ENCODE measurements around the gene C1RL. TPM values are rescaled to one million over a fixed set of nuclear protein-coding genes. Genes with fewer than 3 reads are reported as not detected.

The C1RL gene
- total and polyA plus RNA-seq, 8 donors = 55.4 to 72.7 (median 63.8) TPM

DNA sequence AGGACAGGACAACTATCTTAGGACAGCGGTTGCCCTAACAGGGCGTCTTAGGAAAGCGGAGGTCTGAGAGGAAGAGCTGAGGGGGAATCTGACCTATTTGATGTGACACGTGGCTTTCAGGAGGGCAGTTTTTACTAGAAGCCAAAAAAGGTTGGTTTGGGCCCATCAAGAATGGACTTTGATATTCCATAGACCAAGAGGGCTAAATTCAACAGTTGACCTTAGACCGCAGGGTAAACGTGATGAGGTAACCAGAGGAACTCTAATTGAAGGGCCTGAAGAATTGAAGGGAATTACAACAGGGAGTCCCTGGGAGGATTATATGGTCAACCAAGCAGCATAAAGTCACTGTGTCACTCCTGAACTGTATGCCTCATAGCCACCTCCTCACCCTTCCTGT lies 37.0 kb downstream of the C1RL start:
- ATAC-seq (no peak), DNase-seq (no peak)
- Histone ChIP-seq H3K9me3 (no peaks in the 10 kb centered on the region), H3K36me3 (peaks cover 0 to 16% of the 10 kb centered on the region in 2 donors), H3K27ac (no peak overlapping the region), H3K4me1 (peaks cover 0 to 4% of the 10 kb centered on the region in 2 donors), H3K4me3 (no peak overlapping the region), H3K27me3 (no peaks in the 10 kb centered on the region)
- intact Hi-C loops (cut with DNase I) = no loop called here
- TF ChIP-seq, protein P1, sequence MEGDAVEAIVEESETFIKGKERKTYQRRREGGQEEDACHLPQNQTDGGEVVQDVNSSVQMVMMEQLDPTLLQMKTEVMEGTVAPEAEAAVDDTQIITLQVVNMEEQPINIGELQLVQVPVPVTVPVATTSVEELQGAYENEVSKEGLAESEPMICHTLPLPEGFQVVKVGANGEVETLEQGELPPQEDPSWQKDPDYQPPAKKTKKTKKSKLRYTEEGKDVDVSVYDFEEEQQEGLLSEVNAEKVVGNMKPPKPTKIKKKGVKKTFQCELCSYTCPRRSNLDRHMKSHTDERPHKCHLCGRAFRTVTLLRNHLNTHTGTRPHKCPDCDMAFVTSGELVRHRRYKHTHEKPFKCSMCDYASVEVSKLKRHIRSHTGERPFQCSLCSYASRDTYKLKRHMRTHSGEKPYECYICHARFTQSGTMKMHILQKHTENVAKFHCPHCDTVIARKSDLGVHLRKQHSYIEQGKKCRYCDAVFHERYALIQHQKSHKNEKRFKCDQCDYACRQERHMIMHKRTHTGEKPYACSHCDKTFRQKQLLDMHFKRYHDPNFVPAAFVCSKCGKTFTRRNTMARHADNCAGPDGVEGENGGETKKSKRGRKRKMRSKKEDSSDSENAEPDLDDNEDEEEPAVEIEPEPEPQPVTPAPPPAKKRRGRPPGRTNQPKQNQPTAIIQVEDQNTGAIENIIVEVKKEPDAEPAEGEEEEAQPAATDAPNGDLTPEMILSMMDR (IDR thresholded peaks at IDR 0.05) = no peak

DNA sequence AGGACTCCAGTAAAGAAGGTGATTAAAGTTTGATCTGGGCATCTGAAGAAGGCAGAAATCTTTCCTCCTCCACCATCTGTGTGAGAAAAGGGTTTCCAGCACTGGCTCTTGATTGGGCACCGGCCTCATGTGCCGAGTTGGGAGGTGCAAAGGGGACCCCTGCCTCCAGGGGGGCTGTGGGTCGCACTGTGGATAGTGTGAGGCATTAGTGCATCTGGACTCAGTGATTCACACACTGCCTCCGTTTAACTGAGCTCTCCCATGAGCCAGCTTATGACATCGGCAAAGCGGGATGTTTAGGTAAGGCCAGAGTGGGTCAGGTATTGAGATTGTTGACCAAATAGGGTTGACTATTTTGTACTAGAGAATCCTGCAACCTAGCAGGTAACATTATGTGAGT lies 39.6 kb downstream of the C1RL start:
- H3K27ac ChIP-seq = no peak overlapping the region
- intact Hi-C loops (cut with DNase I) = no loop called here
- H3K9me3 ChIP-seq = no peaks in the 10 kb centered on the region
- peaks cover 0 to 27% of the 10 kb centered on the region in 2 donors for H3K36me3 ChIP-seq
- H3K4me3 ChIP-seq = no peak overlapping the region
- H3K4me1 ChIP-seq = peaks cover 0 to 4% of the 10 kb centered on the region in 2 donors
- TF ChIP-seq, protein P1 (IDR thresholded peaks at IDR 0.05) = no peak
- DNase-seq = no peak
- no peak for ATAC-seq
- no peaks in the 10 kb centered on the region for H3K27me3 ChIP-seq

DNA sequence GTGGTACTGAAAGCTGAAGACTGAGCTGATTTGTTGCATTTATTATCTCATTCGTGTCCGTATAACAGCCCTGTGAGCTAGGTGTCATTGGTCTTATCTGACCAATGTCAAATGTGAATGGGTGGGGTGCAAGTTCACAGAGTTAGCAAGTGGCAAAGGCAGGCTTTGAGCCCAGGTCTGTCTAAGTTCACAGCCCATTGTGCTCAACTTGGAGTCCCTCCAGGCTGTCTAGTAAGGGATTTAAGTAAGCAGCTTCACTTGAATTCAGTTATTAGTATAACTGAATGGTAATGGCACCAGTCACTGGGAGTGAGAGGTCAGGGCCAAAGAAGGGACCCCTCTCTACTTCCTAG lies 40.0 kb downstream of the C1RL start:
- no peak overlapping the region for H3K4me3 ChIP-seq
- TF ChIP-seq, protein P1 (IDR thresholded peaks at IDR 0.05) = no peak
- no peak overlapping the region for H3K27ac ChIP-seq
- peaks cover 0 to 4% of the 10 kb centered on the region in 2 donors for H3K4me1 ChIP-seq
- no peak for DNase-seq
- no peaks in the 10 kb centered on the region for H3K27me3 ChIP-seq
- peak; percentile 12 for ATAC-seq
- no peaks in the 10 kb centered on the region for H3K9me3 ChIP-seq
- intact Hi-C loops (cut with DNase I) = no loop called here
- peaks cover 0 to 27% of the 10 kb centered on the region in 2 donors for H3K36me3 ChIP-seq

DNA sequence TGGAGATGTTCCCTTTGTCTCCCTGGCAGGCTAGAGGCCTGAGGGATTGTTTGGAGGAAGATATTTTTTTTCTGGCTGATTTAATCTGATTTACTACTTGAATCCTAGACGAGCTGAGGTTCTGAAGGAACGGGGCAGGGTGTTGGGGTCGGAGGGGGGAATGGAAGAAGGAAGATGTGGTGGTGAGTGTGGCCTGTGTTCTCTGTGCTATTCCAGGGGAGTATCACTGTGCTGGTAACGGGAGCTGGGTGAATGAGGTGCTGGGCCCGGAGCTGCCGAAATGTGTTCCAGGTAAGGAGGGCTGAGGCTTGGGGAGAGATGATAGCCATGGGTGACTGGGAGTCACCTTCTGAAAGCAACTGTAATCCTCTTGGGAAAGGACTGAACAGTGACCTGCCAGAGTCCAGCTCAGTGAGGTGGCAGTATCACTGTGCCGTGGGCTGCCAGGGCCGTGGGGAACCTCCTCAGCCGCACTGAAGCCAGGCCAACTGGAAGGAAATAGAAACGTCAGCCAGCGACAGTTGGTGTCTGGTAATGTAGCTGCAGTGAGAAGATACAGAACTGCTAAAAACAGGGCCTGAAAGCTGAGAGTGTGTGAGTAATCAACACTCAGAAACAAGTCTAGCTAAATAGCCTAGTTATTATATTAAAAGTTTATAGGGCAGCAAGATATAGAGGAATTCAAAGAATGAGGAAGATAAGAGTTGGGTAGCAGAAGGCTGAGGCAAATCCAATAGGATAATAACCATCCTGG lies 40.6 kb downstream of the C1RL start:
- intact Hi-C loops (cut with DNase I) = no loop called here
- Histone ChIP-seq H3K9me3 (no peaks in the 10 kb centered on the region), H3K4me3 (no peak overlapping the region), H3K27ac (no peak overlapping the region), H3K36me3 (peaks cover 0 to 27% of the 10 kb centered on the region in 2 donors), H3K27me3 (no peaks in the 10 kb centered on the region), H3K4me1 (peaks cover 0 to 4% of the 10 kb centered on the region in 2 donors)
- DNase-seq (no peak), ATAC-seq (peak; percentile 70)
- TF ChIP-seq, protein P1 (IDR thresholded peaks at IDR 0.05) = no peak

DNA sequence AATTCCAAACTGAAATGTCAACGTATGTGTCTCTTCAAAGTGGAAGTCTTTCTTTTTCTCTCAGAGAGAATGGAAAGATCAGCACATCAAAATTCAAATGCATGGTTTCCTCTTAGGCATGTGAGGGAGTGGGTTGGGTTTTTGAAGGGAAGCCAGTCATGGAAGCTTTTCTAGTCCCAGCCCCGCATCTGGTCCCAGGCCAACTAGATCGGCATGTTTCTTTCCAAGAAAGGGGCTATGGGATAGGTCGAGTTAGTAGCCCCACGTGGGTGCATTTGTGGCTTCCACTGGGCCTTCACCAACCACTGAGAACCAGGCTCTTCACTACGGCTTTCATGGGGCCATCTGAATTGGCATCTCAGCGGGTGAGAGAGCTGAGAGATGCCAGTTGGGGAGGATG lies 41.9 kb downstream of the C1RL start:
- no peaks in the 10 kb centered on the region for H3K9me3 ChIP-seq
- peaks cover 0 to 4% of the 10 kb centered on the region in 2 donors for H3K4me1 ChIP-seq
- TF ChIP-seq, protein P1 (IDR thresholded peaks at IDR 0.05) = no peak
- H3K4me3 ChIP-seq = no peak overlapping the region
- ATAC-seq (no peak), DNase-seq (no peak)
- H3K36me3 ChIP-seq = peaks cover 0 to 27% of the 10 kb centered on the region in 2 donors
- H3K27me3 ChIP-seq = no peaks in the 10 kb centered on the region
- no peak overlapping the region for H3K27ac ChIP-seq
- intact Hi-C loops (cut with DNase I) = no loop called here

Measured in left lung (tissue), 10 donors.